GM20000 (cell line): Measurements from ENCODE around the gene SYT7.

Experiments used
- DNase-seq: peaks from one replicate; pipeline ENCODE4 v3.0.0; 2012; ENCODE audit warnings: low spot score
- CTCF ChIP-seq: IDR thresholded peaks from 2 replicates; pipeline ENCODE4 v1.5.1; 2012; ENCODE audit warnings: mild to moderate bottlenecking, control low read depth; ENCODE audit errors: extremely low read depth, missing control alignments

SYT7 gene

GRCh38 chr11:61511383-61511782 lies 69.5 kb downstream of the SYT7 start:
- DNase-seq = no peak
- no peak for TF ChIP-seq CTCF

GRCh38 chr11:61510974-61511373 lies 69.9 kb downstream of the SYT7 start:
- TF ChIP-seq CTCF = no peak
- no peak for DNase-seq

- no peak for DNase-seq
- TF ChIP-seq CTCF = no peak
These were observed 70.5 kb downstream of the SYT7 start for GRCh38 chr11:61510166-61510919.

GRCh38 chr11:61509043-61510029 lies 71.5 kb downstream of the SYT7 start:
- TF ChIP-seq CTCF = peak; percentile 53
- peak; percentile 91 for DNase-seq

GRCh38 chr11:61507962-61508861 lies 72.7 kb downstream of the SYT7 start, which contains the start of gene LRRC10B:
TSS of gene LRRC10B (plus strand) at chr11:61508749. CDS start at chr11:61508999, 250 bp downstream.
- peak; percentile 63 for DNase-seq
- no peak for TF ChIP-seq CTCF

- TF ChIP-seq CTCF = no peak
- DNase-seq = no peak
These were observed 73.7 kb downstream of the SYT7 start for GRCh38 chr11:61507012-61507768.
